GM18951 (cell line): ENCODE measurements around the gene IDS.
"Not testable (repeated sequence)": the region's sequence is repeated elsewhere in the genome, so short reads cannot be mapped to it uniquely, and the experiment has no call there.

Source experiments
- POLR2A ChIP-seq: IDR thresholded peaks from 4 replicates; pipeline ENCODE4 v1.6.1; 2011; ENCODE audit warnings: mild to moderate bottlenecking; ENCODE audit not compliant: insufficient read length, insufficient read depth; ENCODE audit errors: extremely low read depth
- in situ Hi-C: fragments of 300-500 bp; cut with MboI; formaldehyde crosslinking; loops from one replicate; pipeline ENCODE4 v1.12.0; 2022; ENCODE audit warnings: low sequenced_read_pairs, mixed read lengths, inconsistent platforms; ENCODE audit not compliant: unreplicated experiment

IDS gene

DNA sequence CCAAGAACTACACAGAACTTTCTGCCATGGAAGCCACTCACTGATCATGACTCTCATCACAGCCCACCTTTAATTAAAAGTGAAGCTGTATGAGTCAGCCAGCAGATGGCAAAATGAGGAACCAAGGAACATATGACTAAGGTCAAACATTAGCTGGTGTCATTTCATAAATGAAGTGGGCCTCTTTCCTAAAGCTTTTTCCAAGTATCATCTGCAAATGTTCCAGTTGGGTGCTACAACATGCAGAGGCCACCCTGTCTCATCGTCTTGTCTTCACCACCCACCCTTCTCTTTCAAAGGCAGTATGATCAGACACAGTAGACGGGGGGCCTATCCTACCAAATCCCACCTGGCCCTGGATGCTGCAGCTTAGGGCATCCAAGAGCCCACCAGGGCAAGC is 26.5 kb upstream of the IDS start:
- no peak for TF ChIP-seq POLR2A
- in situ Hi-C loops, result loop anchor here (10.0 kb wide), 1 partner anchor 413 kb away; no protein-coding TSS in a partner anchor

DNA sequence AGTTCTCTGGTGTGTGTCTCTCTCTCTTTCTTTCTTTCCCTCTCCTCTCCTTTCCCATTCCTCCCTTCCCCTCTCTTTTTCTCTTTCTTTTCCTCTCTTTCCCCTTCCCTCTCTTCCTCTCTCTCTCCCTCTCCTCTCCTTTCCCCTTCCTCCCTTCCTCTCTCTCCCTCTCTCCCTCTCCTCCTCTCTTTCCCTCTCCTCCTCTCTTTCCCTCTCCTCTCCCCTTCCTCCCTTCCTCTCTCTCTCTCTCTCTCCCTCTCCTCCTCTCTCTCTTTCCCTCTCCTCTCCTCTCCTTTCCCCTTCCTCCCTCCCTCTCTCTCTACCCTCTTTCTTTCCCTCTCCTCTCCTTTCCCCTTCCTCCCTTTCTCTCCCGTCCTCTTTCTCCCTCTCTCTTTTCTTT is 23.3 kb upstream of the IDS start:
- in situ Hi-C loops, result no loop called here
- no peak for TF ChIP-seq POLR2A

- no peak for TF ChIP-seq POLR2A
- in situ Hi-C loops, result no loop called here
Measured at GRCh38 chrX:149527705-149528104, 22.6 kb upstream of the IDS start.

GRCh38 chrX:149526318-149527033 is 21.4 kb upstream of the IDS start:
- in situ Hi-C loops, result not testable (repeated sequence)

GRCh38 chrX:149525903-149526302 is 20.8 kb upstream of the IDS start:
- in situ Hi-C loops, result not testable (repeated sequence)

DNA sequence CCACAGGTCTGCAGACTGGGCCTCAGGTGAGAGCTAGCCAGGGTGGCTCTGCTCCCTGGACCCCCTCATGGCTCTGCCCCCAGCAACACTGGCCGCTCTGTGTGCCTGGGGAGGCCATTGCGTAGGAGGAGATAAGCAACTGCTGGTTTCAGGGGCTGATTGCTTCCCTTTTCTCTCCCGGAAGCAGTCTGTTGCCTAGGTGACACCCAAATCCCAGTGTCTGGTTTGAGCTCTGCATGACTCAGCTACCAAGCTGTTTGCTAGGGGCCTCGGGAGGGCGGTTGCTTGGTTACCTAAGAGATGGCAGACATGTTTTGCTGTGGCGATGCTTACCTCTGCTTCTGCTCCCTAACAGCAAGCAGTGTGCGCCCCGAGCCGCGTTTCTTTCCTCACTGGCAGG is 20.3 kb upstream of the IDS start:
- in situ Hi-C loops, result not testable (repeated sequence)

DNA sequence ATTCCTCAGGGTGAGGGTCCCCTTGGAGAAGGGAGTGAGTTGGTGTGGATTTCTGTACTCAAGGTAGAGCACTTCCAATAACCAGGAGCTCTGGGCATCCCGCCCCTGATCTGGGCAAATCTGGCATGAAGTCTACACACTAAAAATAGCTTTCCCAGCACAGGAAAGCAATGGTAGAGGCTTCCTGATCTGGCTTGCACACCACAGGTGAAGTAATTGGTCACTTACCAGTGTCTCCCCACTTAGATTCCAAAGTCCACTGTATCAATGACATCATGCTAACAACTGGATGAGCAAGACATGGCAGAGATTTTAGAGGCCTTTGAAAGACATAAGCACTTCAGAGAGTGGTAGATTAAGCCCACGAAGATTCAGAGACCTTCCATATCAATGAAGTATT is 17.8 kb upstream of the IDS start:
- TF ChIP-seq POLR2A, result no peak
- in situ Hi-C loops, result no loop called here

GRCh38 chrX:149521438-149521837 is 16.3 kb upstream of the IDS start:
- TF ChIP-seq POLR2A, result no peak
- in situ Hi-C loops, result no loop called here

DNA sequence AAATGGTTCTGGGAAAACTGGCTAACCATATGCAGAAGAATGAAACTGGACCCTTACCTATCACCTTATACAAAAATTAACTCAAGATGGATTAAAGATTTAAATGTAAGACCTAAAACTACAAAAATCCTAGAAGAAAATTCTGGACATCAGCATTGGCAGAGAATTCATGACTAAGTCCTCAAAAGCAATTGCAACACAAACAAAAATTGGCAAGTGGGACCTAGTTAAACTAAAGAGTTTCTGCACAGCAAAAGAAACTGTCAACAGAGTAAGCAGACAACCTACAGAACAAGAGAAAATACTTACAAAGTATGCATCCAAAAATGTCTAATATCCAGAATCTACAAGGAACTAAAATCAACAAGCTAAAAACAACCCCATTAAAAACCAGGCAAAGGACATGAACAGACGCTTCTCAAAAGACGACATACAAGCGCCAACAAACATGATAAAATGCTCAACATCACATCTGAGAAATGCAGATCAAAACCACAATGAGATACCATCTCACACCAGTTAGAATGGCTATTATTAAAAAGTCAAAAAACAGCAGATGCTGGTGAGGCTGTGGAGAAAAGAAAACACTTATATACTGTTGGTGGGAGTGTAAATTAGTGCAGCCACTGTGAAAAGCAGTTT is 15.7 kb upstream of the IDS start:
- in situ Hi-C loops, result not testable (repeated sequence)

DNA sequence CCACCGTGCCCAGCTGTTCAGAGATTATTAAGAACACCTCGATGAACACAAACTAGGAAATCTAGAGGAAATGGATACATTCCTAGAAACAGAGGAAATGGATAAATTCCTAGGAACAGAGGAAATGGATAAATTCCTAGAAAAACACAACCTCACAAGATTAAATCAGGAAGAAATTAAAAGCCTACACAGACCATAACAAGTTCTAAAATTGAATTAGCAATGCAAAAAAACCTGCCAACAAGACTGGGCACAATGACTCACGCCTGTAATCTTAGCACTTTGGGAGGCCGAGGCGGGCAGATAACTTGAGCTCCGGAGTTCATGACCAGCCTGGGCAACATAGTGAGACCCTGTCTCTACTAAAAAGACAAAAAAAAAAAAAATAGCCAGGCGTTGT is 13.1 kb upstream of the IDS start:
- TF ChIP-seq POLR2A, result no peak
- in situ Hi-C loops, result no loop called here

DNA sequence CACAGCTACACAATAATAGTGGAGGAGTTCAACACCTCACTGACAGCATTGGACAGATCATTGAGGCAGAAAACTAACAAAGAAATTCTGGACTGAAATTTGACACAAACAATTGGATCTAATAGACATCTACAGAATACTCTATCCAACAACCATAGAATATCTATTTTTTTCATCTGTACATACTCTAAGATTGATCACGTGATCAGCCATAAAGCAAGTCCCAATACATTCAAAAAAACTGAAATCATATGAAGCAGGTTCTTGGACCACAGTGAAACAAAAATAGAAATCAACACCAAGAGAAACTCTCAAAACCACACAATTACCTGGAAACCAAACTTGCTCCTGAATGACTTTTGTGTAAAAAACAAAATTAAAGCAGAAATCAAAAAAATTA is 12.2 kb upstream of the IDS start:
- in situ Hi-C loops, result no loop called here
- no peak for TF ChIP-seq POLR2A

- no peak for TF ChIP-seq POLR2A
- in situ Hi-C loops, result no loop called here
Measured at GRCh38 chrX:149516604-149517003, 11.5 kb upstream of the IDS start.

GRCh38 chrX:149515954-149516602 is 11.0 kb upstream of the IDS start:
- no peak for TF ChIP-seq POLR2A
- in situ Hi-C loops, result no loop called here

DNA sequence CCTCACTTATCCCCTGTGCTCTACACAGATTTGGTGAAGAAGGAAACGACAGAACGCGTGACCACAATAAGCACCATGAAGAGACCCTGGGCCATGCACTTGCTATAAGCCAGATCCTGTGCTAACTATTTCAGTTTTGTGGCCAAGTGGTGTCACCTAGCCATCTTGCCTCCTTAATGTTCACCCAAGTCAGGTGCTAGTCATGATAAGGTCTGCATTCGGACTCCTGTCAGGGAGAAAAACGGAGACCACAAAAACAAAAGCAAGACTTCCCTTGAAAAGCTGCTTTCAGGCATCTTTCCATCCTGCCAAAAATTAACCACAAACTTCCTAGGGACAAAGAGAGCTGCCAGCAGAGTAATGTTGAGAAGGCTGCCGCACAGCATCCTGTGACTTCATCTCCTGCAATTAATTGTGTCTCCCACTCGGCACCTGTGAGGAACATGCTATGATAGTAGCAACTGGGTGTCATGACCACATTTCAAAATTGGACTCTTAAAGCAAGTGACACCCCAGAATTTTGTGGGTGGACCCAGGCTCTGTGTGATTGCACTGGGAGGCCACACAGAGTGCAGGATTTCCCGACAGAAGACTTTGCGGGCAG is 8.8 kb upstream of the IDS start:
- in situ Hi-C loops, result no loop called here
- TF ChIP-seq POLR2A, result no peak
